22Rv1 (cell line): Measurements from ENCODE around the gene C4A.
"Not testable (repeated sequence)": the region's sequence is repeated elsewhere in the genome, so short reads cannot be mapped to it uniquely, and the experiment has no call there.

Experiments
- CTCF ChIP-seq: fragments of 450-650 bp; IDR thresholded peaks from 2 replicates; pipeline ENCODE4 v1.5.1; 2017; ENCODE audit warnings: mild to moderate bottlenecking
- ZFX ChIP-seq: fragments of 450-650 bp; IDR thresholded peaks from 2 replicates; pipeline ENCODE4 v1.6.1; 2017; ENCODE audit warnings: antibody characterized with exemption, borderline replicate concordance

DNA sequence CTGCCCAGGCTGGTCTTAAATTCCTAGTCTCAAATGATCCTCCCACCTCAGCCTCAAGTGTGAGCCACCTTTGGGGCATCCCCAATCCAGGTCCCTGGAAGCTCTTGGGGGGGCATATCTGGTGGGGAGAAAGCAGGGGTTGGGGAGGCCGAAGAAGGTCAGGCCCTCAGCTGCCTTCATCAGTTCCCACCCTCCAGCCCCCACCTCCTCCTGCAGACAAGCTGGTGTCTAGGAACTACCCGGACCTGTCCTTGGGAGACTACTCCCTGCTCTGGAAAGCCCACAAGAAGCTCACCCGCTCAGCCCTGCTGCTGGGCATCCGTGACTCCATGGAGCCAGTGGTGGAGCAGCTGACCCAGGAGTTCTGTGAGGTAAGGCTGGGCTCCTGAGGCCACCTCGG is 57.0 kb downstream of the C4A start:
- TF ChIP-seq CTCF, ZFX: not testable (repeated sequence)
